IPS DF 19.7 (cell line): ENCODE measurements around the gene ENO2.

Experiments used
- DNase-seq: peaks from one replicate; pipeline ENCODE4 v3.0.0-alpha.2; 2013; ENCODE audit warnings: low read depth, low spot score

The ENO2 gene

DNA sequence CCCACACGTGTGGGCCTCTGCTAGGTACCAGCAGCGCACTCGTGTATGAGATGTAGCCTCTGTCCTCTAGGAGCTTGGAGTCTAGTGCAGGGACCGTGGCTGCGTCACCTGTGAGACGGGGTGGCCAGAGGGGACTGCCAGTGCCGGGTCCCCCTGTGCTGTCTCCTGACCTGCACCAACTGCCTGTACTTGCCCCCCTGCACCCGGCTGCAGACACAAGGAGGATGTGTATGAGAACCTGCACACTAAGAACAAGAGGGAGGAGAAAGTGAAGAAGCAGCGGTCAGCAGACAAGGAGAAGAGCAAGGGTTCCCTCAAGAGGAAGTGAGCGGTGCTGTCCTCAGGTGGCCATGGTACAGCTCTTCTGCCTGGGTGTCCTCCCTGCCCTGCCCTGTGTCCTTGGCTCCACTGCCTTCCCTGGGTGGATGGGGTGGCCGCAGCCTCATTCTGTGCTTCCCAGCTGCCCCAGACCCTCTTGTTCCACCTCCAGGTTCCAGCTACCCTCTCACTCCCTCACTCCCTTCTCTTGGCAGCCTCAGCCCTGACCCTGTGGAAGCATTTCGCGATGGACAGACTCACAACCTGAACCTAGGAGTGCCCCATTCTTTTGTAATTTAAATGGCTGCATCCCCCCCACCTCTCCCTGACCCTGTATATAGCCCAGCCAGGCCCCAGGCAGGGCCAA lies 46.4 kb downstream of the ENO2 start:
- DNase-seq = no peak

DNA sequence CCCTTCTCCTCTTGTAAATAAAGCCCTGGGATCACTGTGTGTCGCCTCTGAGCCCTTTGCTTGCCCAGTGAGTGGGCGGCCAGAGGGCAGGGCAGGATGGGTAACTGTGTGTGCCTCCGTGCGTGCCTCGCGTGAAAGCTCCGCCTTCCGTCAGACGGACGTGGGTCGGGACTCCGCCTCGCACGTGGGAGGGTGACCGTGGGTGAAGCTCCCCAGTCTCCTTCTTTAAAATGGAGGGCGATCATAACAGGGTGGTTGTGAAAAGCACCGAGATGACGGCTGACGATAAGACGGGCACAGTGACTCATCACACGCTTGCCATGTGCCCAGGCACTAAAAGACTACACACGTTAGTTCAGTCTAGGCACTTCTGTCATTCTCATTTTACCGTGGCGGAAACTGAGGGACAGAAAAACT lies 46.9 kb downstream of the ENO2 start:
- no peak for DNase-seq

DNA sequence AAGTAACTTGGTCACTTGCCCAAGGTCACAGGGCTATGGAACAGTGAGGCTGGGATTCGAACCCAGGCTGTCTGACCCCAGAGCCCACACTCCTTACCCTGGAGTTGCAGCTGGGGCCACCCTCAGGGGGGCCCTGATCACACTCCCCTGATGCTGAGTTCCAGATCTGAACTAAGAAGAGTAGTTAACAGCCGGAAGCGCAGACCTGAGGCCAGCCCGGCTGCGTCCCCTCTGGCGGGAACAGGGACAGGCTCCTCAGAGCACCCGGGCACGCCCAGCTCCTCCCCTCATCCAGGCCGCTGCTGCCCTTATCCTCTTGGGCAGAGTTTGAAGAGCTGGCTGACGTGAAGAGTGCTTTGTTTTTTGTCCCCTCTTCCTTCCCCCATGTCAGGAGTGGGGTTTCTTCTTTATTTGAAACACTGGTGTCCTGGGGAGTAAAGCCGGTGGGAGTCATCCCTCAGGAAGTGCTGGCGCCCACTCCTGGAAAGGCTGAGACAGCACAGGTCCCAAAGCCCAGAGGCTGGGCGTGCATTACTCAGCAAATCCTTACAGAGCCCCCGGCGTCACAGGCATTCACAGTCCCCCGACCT lies 47.4 kb downstream of the ENO2 start:
- no peak for DNase-seq

DNA sequence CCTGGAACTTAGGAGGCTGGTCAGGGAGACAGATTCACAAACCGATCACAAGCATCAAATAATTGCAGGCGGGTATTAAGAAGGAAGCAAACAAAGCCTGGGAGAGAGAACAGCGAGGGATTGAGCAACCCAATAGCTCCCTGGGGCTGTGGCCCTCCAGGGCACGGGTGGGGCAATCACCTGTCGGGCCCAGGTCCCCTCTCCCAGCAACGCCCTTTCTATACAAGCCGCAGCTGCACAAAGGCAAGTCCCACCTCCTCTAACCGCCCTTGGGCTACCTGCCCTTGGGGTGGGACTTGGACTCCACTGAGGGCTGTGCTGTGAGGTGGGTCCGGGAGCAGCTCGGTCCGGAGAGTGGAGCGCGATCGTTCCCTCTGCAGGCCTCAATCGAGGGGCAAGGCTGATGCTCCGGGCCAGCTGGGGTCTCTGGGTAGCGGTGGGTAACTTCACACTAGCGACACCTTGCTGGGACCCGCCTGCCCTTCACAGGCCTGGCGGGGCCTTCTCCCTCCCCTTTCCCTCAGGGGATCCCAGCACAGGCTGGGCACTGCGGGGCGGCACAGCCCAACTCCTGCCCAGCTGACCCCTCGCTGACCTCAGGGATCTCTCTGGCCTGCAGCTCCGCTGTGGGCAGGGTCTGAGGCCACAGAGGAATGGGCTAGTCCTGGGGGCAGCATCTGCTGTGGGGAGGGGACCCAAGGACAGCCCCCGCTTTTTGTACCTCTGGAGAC lies 48.1 kb downstream of the ENO2 start:
- no peak for DNase-seq

DNA sequence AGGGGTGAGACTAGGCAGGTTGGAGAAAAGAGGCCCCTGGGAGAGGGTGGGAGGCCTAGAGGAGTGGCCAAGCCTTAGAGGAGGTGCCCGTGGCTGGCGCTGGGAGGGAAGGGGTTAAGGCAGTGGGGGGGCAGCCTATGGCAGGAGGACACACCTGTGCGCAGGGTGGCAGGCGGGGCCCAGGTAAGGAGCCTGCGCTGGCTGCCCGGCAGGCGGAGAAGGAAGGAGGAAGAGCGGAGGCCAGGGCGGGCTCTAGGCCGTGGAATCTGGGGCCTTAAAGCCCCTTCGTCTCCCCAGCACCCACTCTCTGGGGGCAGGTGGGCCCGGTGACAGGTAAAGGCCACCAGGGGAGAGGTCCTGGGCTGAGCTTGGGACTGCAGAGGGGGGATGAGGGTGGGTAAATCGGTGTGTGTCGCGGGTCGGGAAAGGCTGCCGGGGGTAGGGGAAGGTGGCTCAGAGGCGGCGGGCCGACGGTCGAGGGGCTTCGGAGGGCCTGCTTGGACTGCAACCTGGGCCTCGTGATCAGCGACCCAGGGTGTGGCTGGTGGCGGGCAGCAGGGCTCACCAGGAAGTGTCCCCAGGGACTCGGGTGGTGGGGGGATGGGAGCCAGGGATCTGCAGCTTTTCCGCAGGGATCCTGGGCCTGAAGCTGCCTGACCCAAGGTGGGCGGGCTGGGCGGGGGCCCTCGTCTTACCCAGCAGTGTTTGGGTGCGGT lies 48.8 kb downstream of the ENO2 start:
- no peak for DNase-seq

DNA sequence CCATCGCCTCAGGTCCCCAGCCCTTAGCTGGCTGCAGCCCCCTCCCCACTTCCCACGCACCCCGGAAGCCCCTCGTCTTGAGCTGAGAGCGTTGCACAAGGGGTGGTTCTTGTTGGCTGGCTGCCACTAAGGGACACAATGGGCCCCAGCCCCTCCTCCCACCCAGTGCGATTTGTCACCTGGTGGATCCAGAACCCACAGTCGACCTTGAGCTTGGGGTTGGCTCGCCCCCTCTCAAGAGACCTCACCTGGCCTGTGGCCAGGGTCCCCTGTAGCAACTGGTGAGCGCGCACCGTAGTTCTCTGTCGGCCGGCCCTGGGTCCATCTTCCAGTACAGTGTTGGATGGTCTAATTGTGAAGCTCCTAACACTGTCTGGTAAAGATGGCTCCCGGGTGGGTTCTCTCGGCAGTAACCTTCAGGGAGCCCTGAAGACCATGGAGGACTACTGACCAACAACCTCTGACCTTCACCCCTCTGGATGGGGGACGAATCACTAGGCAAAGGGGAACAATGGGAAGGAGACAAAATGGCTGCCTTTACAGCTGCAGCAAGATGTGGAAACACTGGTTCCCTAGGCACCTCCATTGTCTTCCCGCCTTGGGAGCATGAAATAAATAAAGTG lies 49.5 kb downstream of the ENO2 start:
- DNase-seq = no peak

DNA sequence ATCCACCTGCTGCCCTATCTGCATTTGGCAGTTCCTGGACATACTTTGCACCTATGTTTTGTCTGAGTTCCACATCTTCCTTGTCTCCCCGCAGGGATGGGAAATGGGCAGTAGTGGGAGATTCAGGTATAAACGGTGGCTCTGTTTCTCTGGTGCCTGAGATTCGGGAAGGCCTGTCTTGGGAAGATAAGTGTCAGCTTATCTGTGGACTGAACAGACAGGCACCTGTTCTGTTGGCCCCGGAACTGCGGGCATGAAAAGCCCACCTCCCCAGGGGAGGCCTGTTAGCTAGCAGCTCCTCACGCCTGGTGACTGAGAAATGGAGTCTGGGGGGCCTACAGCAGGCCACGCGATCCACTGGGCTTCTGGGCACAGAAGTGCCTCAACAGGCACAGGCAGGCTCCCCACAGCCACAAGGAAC lies 50.2 kb downstream of the ENO2 start:
- no peak for DNase-seq

DNA sequence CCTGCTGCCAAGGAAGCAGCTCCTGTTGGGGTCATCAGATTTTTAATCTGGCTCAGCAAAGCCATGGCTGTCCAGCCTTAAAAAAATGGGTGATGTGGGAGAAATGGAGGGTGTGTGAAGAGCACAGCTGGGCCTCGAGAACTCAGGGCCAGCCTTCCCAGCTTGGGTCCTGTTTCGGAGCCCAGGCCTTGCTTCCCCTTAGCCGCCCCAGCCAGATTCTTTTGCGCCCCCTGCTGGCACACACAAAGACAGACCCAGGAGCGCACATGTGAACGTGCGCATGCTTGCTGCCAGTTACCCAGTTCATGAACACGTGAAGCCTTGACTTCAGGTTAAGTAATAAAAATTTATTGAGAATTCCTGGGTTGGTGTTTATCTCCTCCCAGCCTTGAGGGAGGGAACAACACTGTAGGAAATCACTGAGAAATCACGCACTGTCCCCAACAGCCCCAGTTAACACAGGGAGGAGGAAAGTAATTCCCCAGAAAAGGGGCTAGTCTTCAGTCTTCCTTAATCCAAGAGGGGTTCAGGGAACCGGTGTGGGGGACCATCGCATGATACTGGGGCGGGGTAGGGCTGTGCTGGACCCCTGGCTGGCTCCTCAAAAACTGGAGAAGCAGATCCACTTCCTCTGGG lies 50.8 kb downstream of the ENO2 start:
- no peak for DNase-seq

DNA sequence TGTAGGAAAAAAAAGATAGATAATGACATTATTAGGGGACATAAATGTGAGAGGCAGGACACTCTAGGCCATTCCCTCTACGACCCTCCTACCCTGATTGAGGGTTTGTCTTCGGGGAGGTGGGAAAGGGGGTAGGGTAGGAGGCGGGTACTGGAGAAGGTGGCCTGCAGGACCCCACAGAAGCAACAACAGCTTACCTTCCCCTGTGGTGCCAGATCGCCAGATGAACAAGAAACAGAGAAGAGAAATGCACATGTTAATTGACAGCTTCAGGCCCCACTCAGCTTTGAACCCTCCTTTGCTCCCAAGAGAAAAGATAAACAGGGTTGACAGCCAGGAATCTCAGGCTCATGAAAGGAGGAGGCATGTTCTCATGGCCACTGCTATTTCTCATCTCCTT lies 51.3 kb downstream of the ENO2 start:
- no peak for DNase-seq

DNA sequence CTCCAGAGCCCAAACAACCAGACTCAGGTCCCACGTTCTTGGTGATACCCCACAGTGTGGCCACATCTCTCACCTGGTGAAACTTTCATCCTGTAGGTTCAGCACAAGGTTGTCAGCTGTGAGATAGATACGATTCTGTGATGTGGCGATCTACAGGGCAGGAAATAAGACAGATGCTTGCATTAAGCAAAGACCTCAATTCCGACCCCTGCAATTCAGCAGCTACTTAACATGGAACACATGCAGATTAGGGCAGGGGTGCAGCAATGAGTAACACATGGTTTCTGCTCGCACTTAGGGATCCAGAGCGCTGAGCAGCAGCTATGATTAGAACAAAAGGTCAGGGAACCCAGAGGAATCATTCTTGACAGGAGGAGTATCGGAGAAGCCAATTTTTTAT lies 52.0 kb downstream of the ENO2 start:
- no peak for DNase-seq

DNA sequence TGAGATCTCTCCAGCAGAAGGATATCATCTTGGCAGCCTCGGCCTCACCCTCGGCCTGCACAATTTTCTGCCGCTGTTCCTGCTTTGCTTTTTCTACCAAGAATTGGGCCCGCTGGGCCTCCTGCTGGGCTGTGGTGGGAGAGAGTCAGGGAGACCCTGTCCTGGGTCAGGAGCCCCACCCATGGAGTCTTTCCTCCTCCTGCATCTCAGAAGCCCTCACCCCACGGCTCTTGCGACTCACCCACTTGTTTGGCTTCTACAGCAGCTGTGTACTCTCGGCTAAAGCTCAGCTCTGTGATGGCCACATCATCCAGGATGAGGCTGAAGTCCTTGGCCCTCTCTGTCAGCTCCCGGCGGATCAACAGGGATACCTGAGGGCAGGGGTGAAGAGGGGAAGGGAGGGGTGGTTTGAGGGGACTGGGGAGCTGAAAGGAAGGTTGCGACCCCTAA lies 53.3 kb downstream of the ENO2 start:
- no peak for DNase-seq

DNA sequence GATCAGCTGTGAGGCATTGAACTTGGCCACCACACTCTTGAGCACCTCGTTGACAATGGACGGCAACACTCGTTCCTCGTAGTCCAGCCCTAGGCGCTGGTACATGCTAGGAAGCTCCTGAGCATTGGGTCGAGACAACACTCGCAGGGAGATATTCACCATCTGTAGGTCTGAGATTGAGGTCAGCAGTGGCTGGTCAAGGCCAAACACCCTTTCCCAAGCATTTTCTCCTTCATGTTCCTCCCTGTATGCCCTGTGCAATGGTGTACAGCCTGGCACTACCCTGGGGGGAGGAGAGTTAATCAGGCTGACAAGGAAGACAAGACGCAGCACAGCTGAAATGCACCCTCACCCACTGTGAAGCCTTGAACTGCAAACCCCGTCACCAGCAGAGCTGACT lies 54.0 kb downstream of the ENO2 start:
- no peak for DNase-seq

DNA sequence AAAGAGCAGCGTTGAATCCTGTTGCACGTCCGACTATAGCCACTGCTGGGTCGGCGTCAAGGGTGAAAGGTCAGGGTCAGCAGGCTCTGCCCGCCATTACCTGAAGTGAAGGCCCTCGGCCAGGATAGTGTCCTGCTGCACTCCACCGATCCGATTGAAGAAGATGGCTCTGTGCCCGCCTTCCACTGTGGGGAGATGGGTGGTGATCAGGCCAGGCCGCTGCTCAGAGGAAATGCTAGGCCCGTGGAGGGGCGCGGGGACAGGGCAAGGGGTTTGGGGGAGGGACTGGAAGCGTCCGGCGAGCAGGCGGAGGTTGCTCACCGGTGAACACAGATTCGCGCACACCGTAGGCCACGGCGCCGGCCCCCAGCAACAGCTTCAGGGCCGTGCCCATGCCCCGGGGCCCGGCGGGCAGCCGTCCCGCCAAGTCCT lies 55.7 kb downstream of the ENO2 start:
- DNase-seq = no peak
